NCI-H345 (cell line): ENCODE data around the gene SGCB.

Experiments
- DNase-seq: peaks from one replicate; lab custom pipeline; 2025; lab: John Stamatoyannopoulos, UW

The SGCB gene

DNA sequence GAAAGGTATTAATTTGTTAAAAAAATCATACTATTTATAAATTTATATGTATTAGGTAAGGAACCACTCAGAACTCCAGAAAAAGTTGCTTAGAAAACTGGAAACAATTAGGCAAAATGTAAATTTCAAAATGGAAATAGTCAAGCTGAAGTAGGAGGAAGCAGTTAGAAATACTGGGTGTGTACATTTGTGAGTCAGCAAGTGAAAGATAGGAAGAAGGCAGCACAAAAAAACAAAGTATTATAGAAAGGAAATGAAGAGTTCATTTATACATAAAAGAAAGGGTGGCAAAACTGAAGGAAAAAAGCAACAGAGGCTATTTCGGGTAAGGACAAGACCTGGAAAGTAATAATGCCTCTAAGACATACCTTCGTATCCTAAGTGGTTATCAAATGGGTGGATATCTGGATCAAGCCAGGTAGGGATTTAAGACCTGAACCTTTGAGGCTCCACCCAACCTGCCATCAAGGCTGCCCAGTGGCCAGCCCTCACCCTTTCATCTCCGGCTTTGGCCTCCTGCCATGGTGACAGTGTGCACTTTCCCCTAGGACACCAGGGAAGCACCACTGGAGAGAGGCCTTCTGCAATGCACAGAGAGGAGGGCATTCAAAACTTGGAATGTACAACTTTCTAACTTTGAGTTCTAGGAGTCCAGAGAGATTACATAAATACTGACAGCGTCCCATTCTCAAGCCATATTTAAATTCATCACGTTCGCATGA, 18.0 kb downstream of the SGCB start, which contains the start of gene LRRC66:
LRRC66 (minus strand) TSS at position 428 of the 722 bp plus-strand sequence. CDS start 2,750 bp downstream, outside the sequence.
- no peak for DNase-seq

DNA sequence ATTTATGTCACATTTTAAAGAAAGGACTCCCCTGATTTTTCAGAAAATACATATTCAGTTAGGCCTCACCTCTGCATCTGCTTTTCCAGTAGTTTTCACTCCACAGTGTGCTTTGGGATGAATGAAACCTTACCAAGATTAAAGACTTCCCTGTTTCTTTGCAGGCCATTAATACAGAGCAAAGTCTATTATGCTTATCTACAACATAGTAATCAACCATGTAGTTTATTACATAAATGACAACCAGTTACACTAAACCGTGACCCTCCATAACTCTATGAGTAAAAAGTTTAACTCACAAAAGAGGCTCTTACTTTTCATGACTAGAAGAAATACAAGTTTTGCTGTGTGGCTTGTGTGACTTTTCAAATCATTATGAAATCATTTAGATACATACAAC, 20.3 kb downstream of the SGCB start:
- DNase-seq, result no peak

DNA sequence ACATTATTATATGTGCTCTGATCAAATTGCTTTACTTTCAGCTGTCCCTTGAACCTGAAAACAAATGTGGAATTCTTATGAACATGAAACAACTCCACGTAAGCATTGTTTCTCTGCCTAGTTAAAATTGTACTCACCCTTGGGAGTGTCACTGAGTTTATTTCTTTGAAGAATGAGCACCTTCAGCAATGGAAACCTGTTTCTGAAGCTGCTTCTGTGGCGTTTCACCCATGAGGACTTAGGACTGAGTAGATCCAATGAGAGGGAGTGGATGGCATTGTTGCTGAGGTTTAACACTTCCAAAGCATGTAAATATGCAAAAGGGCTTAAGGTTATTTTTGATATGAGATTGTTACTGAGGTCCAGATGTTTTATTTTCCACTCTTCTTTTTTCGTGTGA, 21.1 kb downstream of the SGCB start:
- no peak for DNase-seq

DNA sequence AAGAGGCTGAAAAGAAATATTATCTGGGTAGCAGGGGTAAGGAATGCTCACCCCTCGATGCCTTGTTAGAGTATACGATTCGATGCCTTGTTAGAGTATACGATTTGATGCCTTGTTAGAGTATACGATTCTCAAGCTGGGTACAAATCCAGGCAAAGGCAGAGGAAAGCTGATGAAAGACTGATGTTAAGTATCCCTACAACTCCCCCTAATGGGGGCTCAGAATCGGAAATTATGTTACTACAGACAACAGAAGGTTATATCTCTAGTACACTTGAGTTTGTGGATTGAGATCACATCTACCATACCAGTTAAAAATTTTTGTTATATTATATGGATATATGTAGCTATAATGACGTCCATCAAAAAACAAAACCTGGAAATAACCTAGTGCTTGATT, 22.7 kb downstream of the SGCB start:
- DNase-seq, result no peak

DNA sequence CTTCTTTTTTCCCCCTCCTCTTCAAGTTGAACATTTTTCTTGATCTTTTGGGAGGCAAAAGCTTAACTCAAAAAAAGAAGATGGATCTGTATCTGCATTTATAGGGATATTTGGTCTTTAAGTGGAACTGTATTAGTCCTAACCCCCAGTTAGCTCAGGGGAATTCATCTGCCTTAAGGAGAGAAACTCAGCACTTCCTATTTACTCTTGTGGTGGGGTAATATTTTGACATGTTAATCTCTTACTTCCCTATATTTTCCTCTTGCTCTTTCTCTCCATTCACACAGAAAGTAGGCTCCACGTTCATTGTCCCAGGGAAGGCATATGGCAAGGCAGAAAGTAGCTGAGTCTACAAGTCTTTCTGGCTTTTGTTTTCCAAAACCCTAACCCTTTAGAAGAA, 23.2 kb downstream of the SGCB start:
- no peak for DNase-seq

DNA sequence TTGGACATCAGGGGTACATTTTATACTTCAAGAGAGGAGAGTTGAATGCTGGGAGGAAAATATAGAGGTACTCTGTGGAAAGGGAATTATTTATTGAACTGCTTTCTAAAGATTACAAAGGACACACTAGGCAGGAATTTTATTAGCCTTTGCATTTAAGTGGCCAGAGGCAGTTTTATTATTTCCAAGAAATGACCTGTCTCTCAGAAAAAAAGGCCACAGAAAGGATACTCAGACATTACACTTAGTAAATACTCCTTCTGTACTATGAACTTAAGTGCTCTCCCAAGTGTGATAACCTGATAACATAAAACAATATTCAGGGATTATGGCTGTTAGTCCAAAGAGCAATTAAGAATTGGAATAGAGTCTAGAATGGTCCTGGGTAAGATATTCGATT, 25.4 kb downstream of the SGCB start:
- no peak for DNase-seq

DNA sequence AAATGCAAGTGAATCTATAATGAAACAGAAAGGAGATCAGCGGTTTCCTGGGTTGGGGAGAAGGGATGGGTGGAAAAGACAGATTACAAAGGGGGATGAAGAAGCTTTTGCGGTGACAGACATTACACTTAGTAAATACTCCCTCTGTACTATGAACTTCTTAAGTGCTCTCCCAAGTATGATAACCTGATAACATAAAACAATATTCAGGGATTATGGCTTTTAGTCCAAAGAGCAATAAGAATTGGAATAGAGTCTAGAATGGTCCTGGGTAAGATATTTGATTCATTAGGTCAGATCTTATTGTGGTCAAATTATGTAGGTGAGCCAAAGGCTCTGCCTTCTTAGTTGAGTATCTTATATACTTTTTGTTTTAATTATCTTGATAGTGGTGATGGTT, 27.1 kb downstream of the SGCB start:
- no peak for DNase-seq

DNA sequence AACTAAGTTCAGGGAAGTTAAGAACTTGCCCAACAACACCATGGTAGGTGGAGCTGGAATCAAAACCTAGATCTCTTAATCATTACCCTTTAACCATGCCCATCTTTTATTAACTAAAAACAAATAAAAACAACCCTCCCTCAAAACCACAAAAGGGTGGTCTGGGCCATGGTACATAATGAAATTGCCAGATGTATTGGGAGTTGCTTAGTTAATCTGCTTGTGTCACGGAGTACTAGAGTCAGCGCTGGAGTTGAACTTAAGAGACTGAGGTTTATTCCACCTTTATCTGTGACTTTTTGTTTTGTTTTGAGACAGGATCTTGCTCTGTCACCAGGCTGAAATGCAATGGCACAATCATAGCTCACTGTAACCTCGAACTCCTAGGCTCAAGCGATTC, 31.2 kb downstream of the SGCB start:
- DNase-seq, result no peak

DNA sequence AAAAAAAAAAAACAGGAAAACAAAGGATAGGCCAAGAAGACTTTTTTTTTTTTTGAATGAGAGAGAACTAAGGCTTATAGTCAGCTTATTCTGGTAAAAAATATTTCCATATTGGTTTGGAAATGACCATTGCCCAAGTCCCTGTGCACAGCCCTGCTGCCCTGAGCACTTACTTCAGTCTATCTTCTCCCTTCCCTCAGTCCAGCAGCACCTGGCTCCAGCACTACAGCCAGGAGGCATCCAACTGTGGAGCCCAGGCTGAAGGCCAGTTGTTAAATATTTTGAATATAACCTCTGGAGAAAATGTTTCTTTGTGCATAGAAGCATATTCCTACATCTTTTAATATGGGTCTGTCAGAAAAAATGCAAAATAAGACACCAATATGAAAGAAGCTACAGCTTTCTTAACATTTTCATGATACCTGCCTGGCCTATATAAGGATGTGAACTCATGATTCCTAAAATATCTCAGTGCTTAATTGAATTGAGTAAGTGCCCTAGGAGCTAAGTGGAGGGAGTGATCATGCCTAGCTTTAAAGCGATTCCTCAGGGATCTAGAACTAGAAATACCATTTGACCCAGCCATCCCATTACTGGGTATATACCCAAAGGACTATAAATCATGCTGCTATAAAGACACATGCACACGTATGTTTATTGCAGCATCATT, 32.4 kb downstream of the SGCB start:
- DNase-seq, result no peak

DNA sequence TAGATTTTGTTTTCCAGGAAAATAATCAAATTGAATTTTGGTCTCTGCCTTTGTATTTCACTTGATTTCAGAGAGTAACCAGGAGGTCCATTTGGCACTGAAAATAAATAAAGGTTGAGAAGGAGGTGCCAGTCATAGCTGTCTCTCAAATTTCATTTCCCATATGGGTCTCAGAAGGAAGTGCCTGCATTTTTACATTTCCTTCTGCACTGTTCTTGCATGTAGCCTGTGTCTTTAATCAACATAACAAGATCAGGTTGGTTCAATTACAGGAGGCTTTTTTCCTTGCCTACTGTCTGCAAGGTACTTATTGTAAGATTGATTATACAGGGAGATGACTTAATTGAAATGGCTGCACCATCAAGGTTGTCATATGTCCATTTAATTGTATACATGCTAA, 33.7 kb downstream of the SGCB start:
- DNase-seq, result no peak

DNA sequence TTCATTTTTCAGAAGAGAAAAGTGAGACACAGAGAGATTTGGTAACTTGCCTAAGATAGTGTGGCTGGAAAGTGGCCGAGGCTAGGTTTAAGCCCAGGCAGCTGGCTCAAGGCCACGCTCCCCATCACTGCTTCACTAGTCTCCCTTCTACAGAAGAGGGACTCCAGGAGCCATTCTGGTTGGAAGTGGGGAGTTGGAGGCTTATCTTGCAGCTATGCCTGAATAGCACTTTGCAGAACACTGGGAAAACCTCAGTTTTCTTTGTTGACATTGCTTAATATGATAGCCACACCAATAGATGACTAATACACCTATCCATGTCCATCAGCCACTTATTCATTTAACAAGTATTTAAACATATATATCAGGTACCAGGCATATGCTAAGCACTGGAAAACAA, 36.5 kb downstream of the SGCB start:
- no peak for DNase-seq

DNA sequence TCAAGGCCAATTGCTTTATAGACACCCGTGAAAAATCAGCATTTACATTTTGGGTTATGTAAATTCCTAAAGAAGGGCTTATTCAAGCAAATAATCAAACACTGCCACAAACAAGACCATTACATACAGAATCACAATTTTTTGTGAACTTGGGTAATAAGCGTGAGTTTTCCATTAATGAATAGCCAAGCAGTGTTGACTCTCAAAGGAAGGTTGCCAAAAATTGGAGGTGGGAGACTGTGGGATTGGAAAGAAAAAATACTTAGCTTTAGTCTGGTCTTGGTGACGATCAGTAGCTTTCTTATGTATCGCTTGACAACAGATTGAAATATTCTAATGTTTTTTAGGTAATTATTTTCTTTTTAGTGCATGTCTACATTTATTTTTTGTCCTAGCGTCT, 38.8 kb downstream of the SGCB start:
- DNase-seq, result no peak

DNA sequence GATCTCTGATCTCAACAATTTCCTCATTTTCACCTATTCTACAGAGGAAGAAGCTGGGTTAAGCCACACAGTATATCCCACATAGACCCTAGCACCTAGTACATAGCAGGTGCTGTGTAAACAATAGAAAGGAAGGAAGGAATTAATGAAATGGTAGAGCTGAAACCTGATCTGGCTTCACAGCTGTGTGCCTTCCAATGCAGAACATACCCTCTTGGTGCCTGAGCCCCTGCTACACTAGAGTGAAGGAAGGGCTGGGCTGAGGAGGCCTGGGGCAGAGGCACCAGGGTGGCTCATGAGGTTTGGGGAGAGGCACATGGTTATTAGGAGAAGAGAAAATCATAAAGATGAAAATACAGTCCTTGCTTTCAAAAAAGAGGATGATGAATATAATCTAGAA, 39.3 kb downstream of the SGCB start:
- DNase-seq, result no peak

DNA sequence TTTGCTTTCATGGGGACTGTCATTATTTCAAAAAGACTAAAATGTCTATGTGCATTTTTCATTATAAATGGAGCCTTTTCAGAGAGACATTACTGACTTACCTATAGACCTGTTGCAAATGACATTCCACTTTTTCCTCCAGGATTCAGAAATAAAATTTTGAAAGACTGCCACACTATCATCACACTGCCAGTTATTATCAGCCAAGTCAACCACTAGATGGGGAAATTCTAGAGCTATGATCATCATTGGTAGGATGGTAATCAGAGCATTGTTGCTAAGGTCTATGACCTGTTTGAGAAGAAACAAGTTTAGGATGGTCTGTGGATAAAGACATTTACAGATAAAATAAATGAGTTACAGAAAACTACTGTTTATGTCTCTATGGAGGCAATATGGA, 40.5 kb downstream of the SGCB start:
- DNase-seq, result no peak

DNA sequence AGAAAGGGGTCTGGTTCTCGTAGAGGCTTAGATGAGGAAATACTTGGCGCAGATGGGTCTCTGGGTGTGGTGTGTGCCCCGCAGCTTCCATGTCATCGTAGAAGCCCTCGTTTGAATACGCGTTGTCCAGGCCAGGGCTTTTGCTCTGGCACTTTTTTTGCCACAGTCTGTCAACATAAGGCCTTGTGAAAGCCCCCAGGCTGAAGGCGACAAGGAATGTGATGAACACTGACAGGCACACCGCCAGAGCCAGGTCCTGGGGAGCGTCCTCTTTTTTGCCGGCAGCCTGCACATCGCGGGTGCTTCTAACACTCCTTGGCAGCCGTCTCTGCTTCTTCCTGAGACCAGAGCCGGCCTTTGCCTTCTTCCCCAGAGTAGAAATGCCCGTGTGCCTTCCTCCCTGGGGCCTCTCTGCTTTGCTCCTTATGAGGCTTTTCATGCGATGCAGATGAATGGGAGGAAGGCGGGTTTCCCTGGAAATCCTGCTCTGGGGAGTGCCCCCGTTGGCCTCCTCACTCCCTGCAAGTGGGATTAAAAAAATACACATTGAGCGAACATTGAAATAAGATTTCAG, 42.4 kb downstream of the SGCB start:
- no peak for DNase-seq
